ENCODE results near the gene COL4A1.

Gene COL4A1

GRCh38 chr13:110109910-110110309, 197.0 kb downstream of the COL4A1 start:
- TF ChIP-seq, protein P1, sequence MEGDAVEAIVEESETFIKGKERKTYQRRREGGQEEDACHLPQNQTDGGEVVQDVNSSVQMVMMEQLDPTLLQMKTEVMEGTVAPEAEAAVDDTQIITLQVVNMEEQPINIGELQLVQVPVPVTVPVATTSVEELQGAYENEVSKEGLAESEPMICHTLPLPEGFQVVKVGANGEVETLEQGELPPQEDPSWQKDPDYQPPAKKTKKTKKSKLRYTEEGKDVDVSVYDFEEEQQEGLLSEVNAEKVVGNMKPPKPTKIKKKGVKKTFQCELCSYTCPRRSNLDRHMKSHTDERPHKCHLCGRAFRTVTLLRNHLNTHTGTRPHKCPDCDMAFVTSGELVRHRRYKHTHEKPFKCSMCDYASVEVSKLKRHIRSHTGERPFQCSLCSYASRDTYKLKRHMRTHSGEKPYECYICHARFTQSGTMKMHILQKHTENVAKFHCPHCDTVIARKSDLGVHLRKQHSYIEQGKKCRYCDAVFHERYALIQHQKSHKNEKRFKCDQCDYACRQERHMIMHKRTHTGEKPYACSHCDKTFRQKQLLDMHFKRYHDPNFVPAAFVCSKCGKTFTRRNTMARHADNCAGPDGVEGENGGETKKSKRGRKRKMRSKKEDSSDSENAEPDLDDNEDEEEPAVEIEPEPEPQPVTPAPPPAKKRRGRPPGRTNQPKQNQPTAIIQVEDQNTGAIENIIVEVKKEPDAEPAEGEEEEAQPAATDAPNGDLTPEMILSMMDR (IDR thresholded peaks at IDR 0.05; ENCODE audit: insufficient read depth, low read length) = no peak
- TF ChIP-seq POLR2AphosphoS5 (IDR thresholded peaks at IDR 0.05; ENCODE audit: low read depth) (no peak), GABPA (IDR thresholded peaks at IDR 0.05; ENCODE audit: low read depth) (no peak), SPI1 (IDR thresholded peaks at IDR 0.05; ENCODE audit: borderline replicate concordance, low read depth) (no peak)
- TF ChIP-seq, protein P2, sequence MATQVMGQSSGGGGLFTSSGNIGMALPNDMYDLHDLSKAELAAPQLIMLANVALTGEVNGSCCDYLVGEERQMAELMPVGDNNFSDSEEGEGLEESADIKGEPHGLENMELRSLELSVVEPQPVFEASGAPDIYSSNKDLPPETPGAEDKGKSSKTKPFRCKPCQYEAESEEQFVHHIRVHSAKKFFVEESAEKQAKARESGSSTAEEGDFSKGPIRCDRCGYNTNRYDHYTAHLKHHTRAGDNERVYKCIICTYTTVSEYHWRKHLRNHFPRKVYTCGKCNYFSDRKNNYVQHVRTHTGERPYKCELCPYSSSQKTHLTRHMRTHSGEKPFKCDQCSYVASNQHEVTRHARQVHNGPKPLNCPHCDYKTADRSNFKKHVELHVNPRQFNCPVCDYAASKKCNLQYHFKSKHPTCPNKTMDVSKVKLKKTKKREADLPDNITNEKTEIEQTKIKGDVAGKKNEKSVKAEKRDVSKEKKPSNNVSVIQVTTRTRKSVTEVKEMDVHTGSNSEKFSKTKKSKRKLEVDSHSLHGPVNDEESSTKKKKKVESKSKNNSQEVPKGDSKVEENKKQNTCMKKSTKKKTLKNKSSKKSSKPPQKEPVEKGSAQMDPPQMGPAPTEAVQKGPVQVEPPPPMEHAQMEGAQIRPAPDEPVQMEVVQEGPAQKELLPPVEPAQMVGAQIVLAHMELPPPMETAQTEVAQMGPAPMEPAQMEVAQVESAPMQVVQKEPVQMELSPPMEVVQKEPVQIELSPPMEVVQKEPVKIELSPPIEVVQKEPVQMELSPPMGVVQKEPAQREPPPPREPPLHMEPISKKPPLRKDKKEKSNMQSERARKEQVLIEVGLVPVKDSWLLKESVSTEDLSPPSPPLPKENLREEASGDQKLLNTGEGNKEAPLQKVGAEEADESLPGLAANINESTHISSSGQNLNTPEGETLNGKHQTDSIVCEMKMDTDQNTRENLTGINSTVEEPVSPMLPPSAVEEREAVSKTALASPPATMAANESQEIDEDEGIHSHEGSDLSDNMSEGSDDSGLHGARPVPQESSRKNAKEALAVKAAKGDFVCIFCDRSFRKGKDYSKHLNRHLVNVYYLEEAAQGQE (IDR thresholded peaks at IDR 0.05; ENCODE audit: insufficient replicate concordance, low read depth) = no peak
- no peak overlapping the region for H3K27ac ChIP-seq (replicated peaks)
- no peaks in the 10 kb centered on the region for H3K27me3 ChIP-seq (ENCODE audit: insufficient read depth, poor library complexity, severe bottlenecking)
- no peak for DNase-seq (ENCODE audit: low read depth in 1 of 2, low spot score in 1 of 2)
- H3K4me3 ChIP-seq (replicated peaks; ENCODE audit: insufficient read depth, low read length) = no peak overlapping the region

- no peaks in the 10 kb centered on the region for H3K27me3 ChIP-seq (ENCODE audit: insufficient read depth, poor library complexity, severe bottlenecking)
- no peak for DNase-seq (ENCODE audit: low read depth in 1 of 2, low spot score in 1 of 2)
- H3K27ac ChIP-seq (replicated peaks) = no peak overlapping the region
- TF ChIP-seq GABPA (IDR thresholded peaks at IDR 0.05; ENCODE audit: low read depth) = no peak
- no peak for TF ChIP-seq POLR2AphosphoS5 (IDR thresholded peaks at IDR 0.05; ENCODE audit: low read depth)
- TF ChIP-seq, protein P2 (IDR thresholded peaks at IDR 0.05; ENCODE audit: insufficient replicate concordance, low read depth) = no peak
- no peak for TF ChIP-seq SPI1 (IDR thresholded peaks at IDR 0.05; ENCODE audit: borderline replicate concordance, low read depth)
- TF ChIP-seq, protein P1 (IDR thresholded peaks at IDR 0.05; ENCODE audit: insufficient read depth, low read length) = no peak
- H3K4me3 ChIP-seq (replicated peaks; ENCODE audit: insufficient read depth, low read length) = no peak overlapping the region
Observed at GRCh38 chr13:110109140-110109783, 197.7 kb downstream of the COL4A1 start.

DNA sequence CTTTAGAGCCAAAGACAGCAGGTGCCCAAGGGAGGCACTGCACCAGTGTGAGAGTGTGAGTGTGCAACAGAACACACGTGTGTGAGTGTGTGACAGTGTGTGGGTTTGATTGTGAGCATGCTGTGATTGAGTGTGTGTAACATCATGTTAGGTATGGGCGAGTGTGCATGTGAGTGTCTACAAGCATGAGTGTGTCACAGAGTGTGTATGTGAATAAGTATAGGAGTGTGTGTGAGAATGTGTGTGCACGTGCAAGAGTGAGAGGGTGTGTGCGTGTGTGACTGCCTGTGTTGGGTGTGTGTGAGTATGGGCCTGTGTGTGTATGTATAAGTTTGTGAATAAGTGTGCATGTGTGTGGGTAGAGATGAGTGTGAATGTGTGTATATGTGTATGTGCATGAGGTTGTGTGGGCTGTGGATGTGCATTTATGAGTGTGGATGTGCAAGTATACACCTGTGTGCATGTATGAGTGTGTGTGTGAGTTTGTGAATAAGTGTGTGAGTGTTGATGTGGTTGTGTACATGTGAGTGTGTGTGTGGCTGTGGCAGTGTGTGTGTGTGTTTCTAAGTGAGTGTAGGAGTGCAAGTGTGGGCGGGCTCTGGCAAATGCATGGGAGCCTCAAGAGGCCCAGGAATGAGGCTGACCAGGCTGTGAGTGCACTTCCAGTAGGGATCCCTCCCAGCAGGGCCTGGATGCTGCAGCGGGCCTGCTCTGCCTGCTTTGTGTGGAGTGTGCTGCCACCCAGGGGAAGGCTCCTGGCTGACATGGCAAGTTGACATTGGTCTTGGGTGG, 198.4 kb downstream of the COL4A1 start:
- no peaks in the 10 kb centered on the region for H3K27me3 ChIP-seq (ENCODE audit: insufficient read depth, poor library complexity, severe bottlenecking)
- peak; percentile 20 to 72 for DNase-seq (ENCODE audit: low read depth in 1 of 2, low spot score in 1 of 2)
- TF ChIP-seq GABPA (IDR thresholded peaks at IDR 0.05; ENCODE audit: low read depth) = no peak
- TF ChIP-seq, protein P1 (IDR thresholded peaks at IDR 0.05; ENCODE audit: insufficient read depth, low read length) = peak; percentile 9
- no peak overlapping the region for H3K4me3 ChIP-seq (replicated peaks; ENCODE audit: insufficient read depth, low read length)
- H3K27ac ChIP-seq (replicated peaks) = no peak overlapping the region
